Mesenteric fat pad (tissue), 1 donor: ENCODE results near the gene ADGRD1. TPM values are rescaled to one million over a fixed set of nuclear protein-coding genes. Genes with fewer than 3 reads are reported as not detected.

Source experiments
- DNase-seq: peaks from one replicate; pipeline ENCODE4 v3.0.0-alpha.2; 2020; ENCODE audit warnings: low spot score
- total RNA-seq: library from RNA; stranded (reverse); fragmentation: NEBNext Ultra II Directional; extraction: Animal tissue kit (Norgen Biotek cat#: 25700); gene quantifications from one replicate; pipeline ENCODE4 v1.2.1, GENCODE V29; 2021
- donor health status: DM: yes; HTN: yes; CAD: no.

Gene ADGRD1
- total RNA-seq, 1 donor from 2014 or later, result 28.5 TPM

GRCh38 chr12:131130311-131130911 lies 176.7 kb downstream of the ADGRD1 start:
- DNase-seq, result peak; percentile 86

- DNase-seq, result peak; percentile 84
Measured at GRCh38 chr12:131131077-131131807, 177.5 kb downstream of the ADGRD1 start.

GRCh38 chr12:131131808-131132117 lies 178.1 kb downstream of the ADGRD1 start:
- DNase-seq, result no peak

GRCh38 chr12:131132118-131132892 lies 178.6 kb downstream of the ADGRD1 start:
- DNase-seq, result peak; percentile 90

GRCh38 chr12:131133015-131133905 lies 179.6 kb downstream of the ADGRD1 start:
- DNase-seq, result peak; percentile 80

- peak; percentile 59 for DNase-seq
Measured at GRCh38 chr12:131133994-131134393, 180.3 kb downstream of the ADGRD1 start.

- DNase-seq, result peak; percentile 68
Measured at GRCh38 chr12:131134523-131135310, 181.0 kb downstream of the ADGRD1 start.

- no peak for DNase-seq
Measured at GRCh38 chr12:131135311-131135785, 181.6 kb downstream of the ADGRD1 start.

- no peak for DNase-seq
Measured at GRCh38 chr12:131135786-131136538, 182.3 kb downstream of the ADGRD1 start.

- DNase-seq, result no peak
Measured at GRCh38 chr12:131136539-131136872, 182.8 kb downstream of the ADGRD1 start.

- DNase-seq, result peak; percentile 65
Measured at GRCh38 chr12:131137009-131137835, 183.5 kb downstream of the ADGRD1 start.

- peak; percentile 84 for DNase-seq
Measured at GRCh38 chr12:131137836-131138637, 184.3 kb downstream of the ADGRD1 start.

GRCh38 chr12:131138638-131139362 lies 185.1 kb downstream of the ADGRD1 start:
- DNase-seq, result peak; percentile 78

- peak; percentile 89 for DNase-seq
Measured at GRCh38 chr12:131139363-131140068, 185.8 kb downstream of the ADGRD1 start.

- peak; percentile 49 for DNase-seq
Measured at GRCh38 chr12:131140069-131140435, 186.3 kb downstream of the ADGRD1 start.

- DNase-seq, result peak; percentile 84
Measured at GRCh38 chr12:131140697-131141096, 187.0 kb downstream of the ADGRD1 start.

GRCh38 chr12:131141514-131141913 lies 187.8 kb downstream of the ADGRD1 start:
- no peak for DNase-seq
